Type B pancreatic cell (in vitro differentiated cells): ENCODE data around the gene USF1. TPM values are rescaled to one million over a fixed set of nuclear protein-coding genes. Genes with fewer than 3 reads are reported as not detected.

Experiments used
- DNase-seq: peaks from one replicate; pipeline ENCODE4 v3.0.0; 2021; ENCODE audit warnings: mixed read lengths; ENCODE audit not compliant: unreplicated experiment; ENCODE audit errors: extremely low spot score
- H3K27ac Mint-ChIP-seq: 2 replicates; pipeline ENCODE4 v1.8.0; 2021; ENCODE audit warnings: mild to moderate bottlenecking, mixed read lengths
- H3K27me3 Mint-ChIP-seq: 2 replicates; pipeline ENCODE4 v1.8.0; 2021; ENCODE audit warnings: mixed read lengths
- H3K36me3 Mint-ChIP-seq: 2 replicates; pipeline ENCODE4 v1.8.0; 2021; ENCODE audit warnings: mixed read lengths
- H3K4me1 Mint-ChIP-seq: one replicate; pipeline ENCODE4 v1.8.0; 2021; ENCODE audit warnings: mixed read lengths; ENCODE audit not compliant: unreplicated experiment
- H3K4me3 Mint-ChIP-seq: 2 replicates; pipeline ENCODE4 v1.8.0; 2021; ENCODE audit warnings: mild to moderate bottlenecking, mixed read lengths
- H3K9me3 Mint-ChIP-seq: 2 replicates; pipeline ENCODE4 v1.8.0; 2021; ENCODE audit warnings: mixed read lengths
- CTCF ChIP-seq: fragments of 200-600 bp; sonication (generic); conservative IDR thresholded peaks from 2 replicates; pipeline ENCODE4 v1.5.0; 2021; ENCODE audit warnings: antibody characterized with exemption, mild to moderate bottlenecking
- total RNA-seq: library from RNA; stranded (reverse); gene quantifications from 2 replicates; pipeline ENCODE4 v1.2.1, GENCODE V29; 2021; ENCODE audit warnings: low replicate concordance

The USF1 gene
- total RNA-seq, 1 donor from 2014 or later = 79.1 TPM

- DNase-seq = no peak
- Mint-ChIP-seq H3K9me3 (no peaks in the 10 kb centered on the region), H3K27ac (peak overlapping the region; percentile 99), H3K4me3 (peak overlapping the region; percentile 80), H3K27me3 (peaks cover 16% of the 10 kb centered on the region), H3K36me3 (peaks cover 11% of the 10 kb centered on the region), H3K4me1 (peaks cover 26% of the 10 kb centered on the region)
- no peak for TF ChIP-seq CTCF
Observed at GRCh38 chr1:161013488-161014230, 32.1 kb downstream of the USF1 start.

- TF ChIP-seq CTCF = no peak
- Mint-ChIP-seq H3K9me3 (no peaks in the 10 kb centered on the region), H3K4me1 (peaks cover 21% of the 10 kb centered on the region), H3K4me3 (peak overlapping the region; percentile 80), H3K27ac (peak overlapping the region; percentile 99), H3K27me3 (peaks cover 10% of the 10 kb centered on the region), H3K36me3 (peaks cover 11% of the 10 kb centered on the region)
- DNase-seq = no peak
Observed at GRCh38 chr1:161013131-161013487, 32.7 kb downstream of the USF1 start.

- H3K27me3 Mint-ChIP-seq = peaks cover 3% of the 10 kb centered on the region
- DNase-seq = no peak
- H3K9me3 Mint-ChIP-seq = no peaks in the 10 kb centered on the region
- no peak overlapping the region for H3K4me3 Mint-ChIP-seq
- peaks cover 11% of the 10 kb centered on the region for H3K36me3 Mint-ChIP-seq
- H3K27ac Mint-ChIP-seq = peak overlapping the region; percentile 60
- peaks cover 23% of the 10 kb centered on the region for H3K4me1 Mint-ChIP-seq
- no peak for TF ChIP-seq CTCF
Observed at GRCh38 chr1:161012420-161012819, 33.4 kb downstream of the USF1 start.

- peaks cover 7% of the 10 kb centered on the region for H3K36me3 Mint-ChIP-seq
- H3K27me3 Mint-ChIP-seq = no peaks in the 10 kb centered on the region
- peak overlapping the region; percentile 44 for H3K27ac Mint-ChIP-seq
- peaks cover 23% of the 10 kb centered on the region for H3K4me1 Mint-ChIP-seq
- no peak overlapping the region for H3K4me3 Mint-ChIP-seq
- no peaks in the 10 kb centered on the region for H3K9me3 Mint-ChIP-seq
- no peak for DNase-seq
- TF ChIP-seq CTCF = no peak
Observed at GRCh38 chr1:161009602-161010211, 36.1 kb downstream of the USF1 start.

GRCh38 chr1:161008869-161009510, 36.8 kb downstream of the USF1 start:
- peak overlapping the region; percentile 44 for H3K27ac Mint-ChIP-seq

More at GRCh38 chr1:161008869-161009510, 36.8 kb downstream of the USF1 start:
- H3K9me3 Mint-ChIP-seq = no peaks in the 10 kb centered on the region
- H3K27me3 Mint-ChIP-seq = no peaks in the 10 kb centered on the region
- DNase-seq = no peak
- peaks cover 7% of the 10 kb centered on the region for H3K36me3 Mint-ChIP-seq
- no peak overlapping the region for H3K4me3 Mint-ChIP-seq
- TF ChIP-seq CTCF = no peak
- peaks cover 19% of the 10 kb centered on the region for H3K4me1 Mint-ChIP-seq
